NOMO-1 treated with dmso at 0.1 percent for 144 hours (cell line): ENCODE measurements around the gene SCN4B.
A peak's percentile ranks its signal among the peaks of the same experiment; 100 is the strongest.

Experiments
- DNase-seq: peaks from one replicate; lab custom pipeline; 2025; ENCODE audit not compliant: unreplicated experiment; lab: John Stamatoyannopoulos, UW

SCN4B gene

GRCh38 chr11:118132385-118133151 lies 20.1 kb downstream of the SCN4B start:
- no peak for DNase-seq

GRCh38 chr11:118129471-118130172 lies 23.0 kb downstream of the SCN4B start:
- DNase-seq: no peak

GRCh38 chr11:118128721-118129470 lies 23.7 kb downstream of the SCN4B start:
- DNase-seq: peak; percentile 36

- DNase-seq: no peak
Observed at GRCh38 chr11:118128310-118128709, 24.3 kb downstream of the SCN4B start.

- no peak for DNase-seq
Observed at GRCh38 chr11:118126082-118126838, 26.4 kb downstream of the SCN4B start.

GRCh38 chr11:118124929-118125535 lies 27.6 kb downstream of the SCN4B start:
- no peak for DNase-seq

GRCh38 chr11:118120793-118121192 lies 31.8 kb downstream of the SCN4B start:
- DNase-seq: no peak

GRCh38 chr11:118117790-118118601 lies 34.6 kb downstream of the SCN4B start:
- DNase-seq: no peak

- DNase-seq: no peak
Observed at GRCh38 chr11:118115048-118115447, 37.6 kb downstream of the SCN4B start.

- DNase-seq: no peak
Observed at GRCh38 chr11:118114266-118114665, 38.4 kb downstream of the SCN4B start.

- DNase-seq: no peak
Observed at GRCh38 chr11:118112711-118113430, 39.8 kb downstream of the SCN4B start.

- no peak for DNase-seq
Observed at GRCh38 chr11:118111744-118112035, 40.9 kb downstream of the SCN4B start.

GRCh38 chr11:118111019-118111743 lies 41.4 kb downstream of the SCN4B start:
- no peak for DNase-seq

- DNase-seq: no peak
Observed at GRCh38 chr11:118109231-118109630, 43.4 kb downstream of the SCN4B start.

GRCh38 chr11:118108513-118108912 lies 44.1 kb downstream of the SCN4B start:
- no peak for DNase-seq

GRCh38 chr11:118106789-118107335 lies 45.8 kb downstream of the SCN4B start:
- DNase-seq: no peak

GRCh38 chr11:118105657-118106305 lies 46.8 kb downstream of the SCN4B start:
- DNase-seq: no peak

- no peak for DNase-seq
Observed at GRCh38 chr11:118104491-118104890, 48.1 kb downstream of the SCN4B start.
